IMR-90 (cell line): Measurements from ENCODE around the gene HTT. TPM values are rescaled to one million over a fixed set of nuclear protein-coding genes. Genes with fewer than 3 reads are reported as not detected.

Experiments
- ATAC-seq: fragments of 200-7000 bp; cut with Tn5 transposase; 2 replicates; pipeline ENCODE4 v1.9.1; 2020; ENCODE audit warnings: low read depth, mild to moderate bottlenecking, moderate library complexity
- Bru-seq: library from RNA; stranded (reverse); fragments of 400-500 nt; gene quantifications from one replicate; lab custom pipeline; 2021; lab: Mats Ljungman, UMichigan
- BruChase-seq, 2 experiments: library from RNA; stranded (reverse); fragments of 400-500 nt; gene quantifications; one replicate each; lab custom pipeline; 2021; lab: Mats Ljungman, UMichigan
- BruUV-seq: library from RNA; stranded (reverse); fragments of 400-500 nt; replicated peaks from 2 replicates; lab custom pipeline; 2021; lab: Mats Ljungman, UMichigan
- CTCF ChIA-PET: fragments of 300-600 bp; formaldehyde crosslinking; extraction: SDS; loops from one replicate; lab custom pipeline; 2021; ENCODE audit warnings: antibody characterized with exemption; lab: Yijun Ruan, JAX
- POLR2A ChIA-PET: fragments of 300-600 bp; sonication (Branson Sonifier 250); formaldehyde crosslinking; loops from one replicate; lab custom pipeline; 2022; ENCODE audit warnings: antibody characterized with exemption; ENCODE audit not compliant: unreplicated experiment; lab: Charles Lee
- DNase-seq: peaks from one replicate; pipeline ENCODE4 v3.0.0; 2013
- H2AFZ ChIP-seq: replicated peaks from 2 replicates; pipeline ENCODE3; 2013; ENCODE audit warnings: low read length, mild to moderate bottlenecking; ENCODE audit not compliant: poor library complexity
- H2AK5ac ChIP-seq: 2 replicates; pipeline ENCODE4 v1.6.1; 2013; ENCODE audit warnings: low read depth, low read length, inconsistent platforms
- H2AK9ac ChIP-seq: replicated peaks from 2 replicates; pipeline ENCODE3; 2013; ENCODE audit warnings: mild to moderate bottlenecking, low read depth, low read length, moderate library complexity; ENCODE audit not compliant: poor library complexity
- H2BK120ac ChIP-seq: 2 replicates; pipeline ENCODE4 v1.6.1; 2013; ENCODE audit warnings: low read depth, low read length, inconsistent platforms
- H2BK15ac ChIP-seq: 3 replicates; pipeline ENCODE4 v1.6.1; 2013; ENCODE audit warnings: low read depth, low read length, inconsistent platforms
- H2BK20ac ChIP-seq: 2 replicates; pipeline ENCODE4 v1.6.1; 2013; ENCODE audit warnings: low read depth, mild to moderate bottlenecking, inconsistent platforms, low read length, moderate library complexity
- H2BK5ac ChIP-seq: 2 replicates; pipeline ENCODE4 v1.6.1; 2013; ENCODE audit warnings: mild to moderate bottlenecking, low read depth, low read length, inconsistent platforms; ENCODE audit not compliant: poor library complexity, severe bottlenecking
- H3K14ac ChIP-seq: replicated peaks from 2 replicates; pipeline ENCODE4 v1.6.1; 2013; ENCODE audit warnings: low read depth, low read length, inconsistent platforms
- H3K18ac ChIP-seq: 2 replicates; pipeline ENCODE4 v1.6.1; 2013; ENCODE audit warnings: low read depth, low read length, control low read depth
- H3K23ac ChIP-seq: 2 replicates; pipeline ENCODE4 v1.6.1; 2013; ENCODE audit warnings: low read depth, low read length, inconsistent platforms
- H3K27ac ChIP-seq: 2 replicates; pipeline ENCODE4 v1.5.1; 2013; ENCODE audit warnings: mild to moderate bottlenecking, control low read depth, low read length; ENCODE audit not compliant: insufficient read depth
- H3K27me3 ChIP-seq: 2 replicates; pipeline ENCODE4 v1.6.1; 2013; ENCODE audit warnings: low read length; ENCODE audit not compliant: control insufficient read depth, insufficient read depth
- H3K36me3 ChIP-seq: 2 replicates; pipeline ENCODE4 v1.6.1; 2013; ENCODE audit warnings: low read length, mixed read lengths; ENCODE audit not compliant: control insufficient read depth, insufficient read depth
- H3K4ac ChIP-seq: 2 replicates; pipeline ENCODE4 v1.6.1; 2013; ENCODE audit warnings: low read depth, low read length, inconsistent platforms
- H3K4me1 ChIP-seq: 2 replicates; pipeline ENCODE4 v1.6.1; 2013; ENCODE audit warnings: low read length, mixed read lengths; ENCODE audit not compliant: control insufficient read depth, insufficient read depth
- H3K4me2 ChIP-seq: 2 replicates; pipeline ENCODE4 v1.6.1; 2013; ENCODE audit warnings: low read depth, mild to moderate bottlenecking, control low read depth, low read length, moderate library complexity
- H3K4me3 ChIP-seq: 2 replicates; pipeline ENCODE4 v1.5.1; 2013; ENCODE audit warnings: low read depth, mild to moderate bottlenecking, control low read depth, low read length, moderate library complexity; ENCODE audit not compliant: insufficient read depth
- H3K56ac ChIP-seq: 2 replicates; pipeline ENCODE4 v1.6.1; 2013; ENCODE audit warnings: low read length, inconsistent platforms; ENCODE audit not compliant: insufficient read depth; ENCODE audit errors: extremely low read depth
- H3K79me1 ChIP-seq, 2 experiments: 2 replicates each; pipeline ENCODE4 v1.6.1; 2013; ENCODE audit warnings: low read length in 2 of 2, inconsistent platforms in 1 of 2, low read depth in 1 of 2
- H3K9ac ChIP-seq: 2 replicates; pipeline ENCODE4 v1.6.1; 2013; ENCODE audit warnings: low read depth, low read length, control low read depth
- H3K9me1 ChIP-seq: 2 replicates; pipeline ENCODE4 v1.6.1; 2013; ENCODE audit warnings: low read length, inconsistent platforms; ENCODE audit not compliant: insufficient read depth
- H3K9me3 ChIP-seq: 2 replicates; pipeline ENCODE4 v1.6.1; 2013; ENCODE audit warnings: low read length; ENCODE audit not compliant: control insufficient read depth, insufficient read depth
- H4K20me1 ChIP-seq: 2 replicates; pipeline ENCODE4 v1.6.1; 2013; ENCODE audit warnings: low read length, inconsistent platforms; ENCODE audit not compliant: insufficient read depth
- H4K5ac ChIP-seq: 2 replicates; pipeline ENCODE4 v1.6.1; 2013; ENCODE audit warnings: mild to moderate bottlenecking, low read depth, low read length, control low read depth
- H4K8ac ChIP-seq, 2 experiments: 2 replicates each; pipeline ENCODE4 v1.6.1; 2013; ENCODE audit warnings: low read depth in 2 of 2, low read length in 2 of 2, control low read depth in 1 of 2, inconsistent platforms in 1 of 2
- H4K91ac ChIP-seq: 2 replicates; pipeline ENCODE4 v1.6.1; 2013; ENCODE audit warnings: low read depth, low read length, inconsistent platforms; ENCODE audit not compliant: insufficient read depth
- BHLHE40 ChIP-seq: fragments of 150-350 bp; IDR thresholded peaks from 2 replicates; pipeline ENCODE4 v1.6.1; 2016; ENCODE audit warnings: mild to moderate bottlenecking, low read depth, low read length
- FOS ChIP-seq: fragments of 150-350 bp; IDR thresholded peaks from 2 replicates; pipeline ENCODE4 v1.6.1; 2016; ENCODE audit warnings: low read depth, low read length
- MAFK ChIP-seq: IDR thresholded peaks from 2 replicates; pipeline ENCODE4 v1.6.1; 2012; ENCODE audit warnings: low read depth, low read length, improper control_type of control experiment
- MAZ ChIP-seq: IDR thresholded peaks from 2 replicates; pipeline ENCODE4 v1.6.1; 2012; ENCODE audit warnings: low read depth, mild to moderate bottlenecking, low read length, improper control_type of control experiment, moderate library complexity, borderline replicate concordance
- MXI1 ChIP-seq: IDR thresholded peaks from 2 replicates; pipeline ENCODE4 v1.6.1; 2012; ENCODE audit warnings: low read depth, mild to moderate bottlenecking, low read length, moderate library complexity, borderline replicate concordance
- POLR2A ChIP-seq: IDR thresholded peaks from 2 replicates; pipeline ENCODE4 v1.6.1; 2012; ENCODE audit warnings: mild to moderate bottlenecking, low read depth, low read length
- SMC3 ChIP-seq: fragments of 150-350 bp; IDR thresholded peaks from 2 replicates; pipeline ENCODE4 v1.6.1; 2016; ENCODE audit warnings: low read depth, mild to moderate bottlenecking, antibody characterized with exemption, low read length, moderate library complexity
- WGBS, 2 experiments: methylation state at CpG; one replicate each; pipeline versions ENCODE4 v1.1.5 to v1.1.7; 2013; ENCODE audit warnings: missing lambda C conversion rate in 2 of 2; ENCODE audit not compliant: insufficient read length in 1 of 2; ENCODE audit errors: extremely low coverage in 2 of 2; 5-methylcytosine and 5-hydroxymethylcytosine counted together
- dilution Hi-C: fragments of 300-500 bp; cut with HindIII; formaldehyde crosslinking; loops from one replicate; pipeline ENCODE4 v1.14.3; 2018; ENCODE audit warnings: low sequenced_read_pairs; ENCODE audit not compliant: unreplicated experiment
- in situ Hi-C: fragments of 300-500 bp; cut with MboI; formaldehyde crosslinking; loops from 3 replicates; pipeline ENCODE4 v1.14.3; 2019; ENCODE audit warnings: low sequenced_read_pairs, inconsistent platforms, mixed read lengths
- intact Hi-C: fragments of 100-400 bp; cut with micrococcal nuclease; formaldehyde crosslinking; loops from 2 replicates; pipeline ENCODE4 v1.10.0; 2022
- long read RNA-seq: library from polyadenylated mRNA; unstranded; transcript quantifications from one replicate; pipeline ENCODE4 v2.0.0, GENCODE V29; 2021; ENCODE audit not compliant: unreplicated experiment
- polyA plus RNA-seq, 3 experiments: library from polyadenylated mRNA; depleted of rRNA; stranded (reverse); fragments of >200 nt; gene quantifications; 2 replicates each; pipeline ENCODE4 v1.2.3, GENCODE V29; 2012; ENCODE audit warnings: low replicate concordance in 1 of 3
- total RNA-seq: library from RNA; depleted of rRNA; stranded (reverse); fragments of >200 nt; gene quantifications from 2 replicates; pipeline ENCODE4 v1.2.3, GENCODE V29; 2012; rRNA removed
- TF ChIP-seq, protein P1 (sequence below): conservative IDR thresholded peaks from 2 replicates; pipeline ENCODE4 v1.5.1; 2012; ENCODE audit warnings: mild to moderate bottlenecking, low read depth, low read length, improper control_type of control experiment
- TF ChIP-seq, protein P2 (sequence below): fragments of 150-350 bp; IDR thresholded peaks from 2 replicates; pipeline ENCODE4 v1.6.1; 2016; ENCODE audit warnings: low read depth, mild to moderate bottlenecking, low read length, moderate library complexity, borderline replicate concordance

HTT gene
- total RNA-seq, result 14.3 and 16.1 TPM in 2 replicates
- 11.6 and 18.7 TPM in 2 replicates for polyA plus RNA-seq (2012; rRNA removed)
- 6.8 and 7.1 TPM in 2 replicates for polyA plus RNA-seq (2012; cell fraction: cytosol; rRNA removed)
- polyA plus RNA-seq (2012; cell fraction: nucleus; rRNA removed; ENCODE audit: low replicate concordance), result 33.6 and 35.9 TPM in 2 replicates
- percentile 80 among the genes with signal in this experiment for Bru-seq, nascent RNA
- BruChase-seq, experiment 1, labeled RNA remaining after a 6-hour chase, result percentile 81 among the genes with signal in this experiment
- percentile 79 among the genes with signal in this experiment for BruChase-seq, experiment 2, labeled RNA remaining after a 2-hour chase
- long read RNA-seq, partial matches to known transcripts, result 11 of 20 reads
- long read RNA-seq, other reads (novel, unspliced or antisense), result 8 of 20 reads

DNA sequence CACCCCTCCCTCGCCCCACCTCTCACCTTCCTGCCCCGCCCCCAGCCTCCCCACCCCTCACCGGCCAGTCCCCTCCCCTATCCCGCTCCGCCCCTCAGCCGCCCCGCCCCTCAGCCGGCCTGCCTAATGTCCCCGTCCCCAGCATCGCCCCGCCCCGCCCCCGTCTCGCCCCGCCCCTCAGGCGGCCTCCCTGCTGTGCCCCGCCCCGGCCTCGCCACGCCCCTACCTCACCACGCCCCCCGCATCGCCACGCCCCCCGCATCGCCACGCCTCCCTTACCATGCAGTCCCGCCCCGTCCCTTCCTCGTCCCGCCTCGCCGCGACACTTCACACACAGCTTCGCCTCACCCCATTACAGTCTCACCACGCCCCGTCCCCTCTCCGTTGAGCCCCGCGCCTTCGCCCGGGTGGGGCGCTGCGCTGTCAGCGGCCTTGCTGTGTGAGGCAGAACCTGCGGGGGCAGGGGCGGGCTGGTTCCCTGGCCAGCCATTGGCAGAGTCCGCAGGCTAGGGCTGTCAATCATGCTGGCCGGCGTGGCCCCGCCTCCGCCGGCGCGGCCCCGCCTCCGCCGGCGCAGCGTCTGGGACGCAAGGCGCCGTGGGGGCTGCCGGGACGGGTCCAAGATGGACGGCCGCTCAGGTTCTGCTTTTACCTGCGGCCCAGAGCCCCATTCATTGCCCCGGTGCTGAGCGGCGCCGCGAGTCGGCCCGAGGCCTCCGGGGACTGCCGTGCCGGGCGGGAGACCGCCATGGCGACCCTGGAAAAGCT, at the start of gene HTT, which contains the start of gene HTT-AS:
HTT (plus strand) TSS at position 604 of the 768 bp plus-strand sequence; CDS start at position 749, 145 bp downstream.
HTT-AS (minus strand) TSS at position 461 of the 768 bp plus-strand sequence.
- peak within 1 kb of the TSS; percentile 96 for H3K14ac ChIP-seq
- peak within 1 kb of the TSS; percentile 90 for H3K23ac ChIP-seq
- peak within 1 kb of the TSS; percentile 63 for H2AK5ac ChIP-seq
- peak within 1 kb of the TSS; percentile 96; the same call in 1 of the 3 replicates for H2BK15ac ChIP-seq
- peak within 1 kb of the TSS; percentile 87 for H2AK9ac ChIP-seq
- ATAC-seq (peak; percentile 91), DNase-seq (peak; percentile 91)
- H3K56ac ChIP-seq, result peak within 1 kb of the TSS; percentile 52; the same call in 1 of the 2 replicates
- peaks cover 4% of the 10 kb centered on the region; the same call in 1 of the 2 replicates for H3K4me1 ChIP-seq
- peak within 1 kb of the TSS; percentile 100 for H2AFZ ChIP-seq
- peak within 1 kb of the TSS; percentile 91 for H3K9ac ChIP-seq
- intact Hi-C loops, result no loop called here
- in situ Hi-C loops, result no loop called here
- peaks cover 9% of the 10 kb centered on the region for H3K9me1 ChIP-seq
- dilution Hi-C loops, result no loop called here
- peak within 1 kb of the TSS; percentile 99 for H2BK5ac ChIP-seq
- H4K20me1 ChIP-seq, result peaks cover 36% of the 10 kb centered on the region
- peak within 1 kb of the TSS; percentile 100 for H3K4me2 ChIP-seq
- ChIA-PET CTCF (no interaction called here), POLR2A (no interaction called here)
- H3K79me1 ChIP-seq, result peaks cover 2 to 28% of the 10 kb centered on the region in 2 experiments; a peak in 3 of 4 replicates
- H4K8ac ChIP-seq, result peak within 1 kb of the TSS in 1 of 2 experiments; percentile 93; a peak in 1 of 4 replicates
- no peaks in the 10 kb centered on the region for H3K9me3 ChIP-seq
- H3K27ac ChIP-seq, result peak within 1 kb of the TSS; percentile 98
- peak within 1 kb of the TSS; percentile 93 for H3K4ac ChIP-seq
- 0% methylated on average over 29 of the region's 81 CpGs; no CpG with 5 or more reads in 1 of the 2 experiments for WGBS, 2 experiments
- peak within 1 kb of the TSS; percentile 97 for H3K4me3 ChIP-seq
- peak within 1 kb of the TSS; percentile 92 for H4K91ac ChIP-seq
- H2BK20ac ChIP-seq, result peak within 1 kb of the TSS; percentile 26; the same call in 1 of the 2 replicates
- TF ChIP-seq MAZ, result peak; percentile 83; the same call in 1 of the 2 replicates
- 0 out of 2 replicates have a peak, but pooled peaks have one; percentile 38 for TF ChIP-seq POLR2A
- TF ChIP-seq MAFK, result no peak
- TF ChIP-seq, protein P1, sequence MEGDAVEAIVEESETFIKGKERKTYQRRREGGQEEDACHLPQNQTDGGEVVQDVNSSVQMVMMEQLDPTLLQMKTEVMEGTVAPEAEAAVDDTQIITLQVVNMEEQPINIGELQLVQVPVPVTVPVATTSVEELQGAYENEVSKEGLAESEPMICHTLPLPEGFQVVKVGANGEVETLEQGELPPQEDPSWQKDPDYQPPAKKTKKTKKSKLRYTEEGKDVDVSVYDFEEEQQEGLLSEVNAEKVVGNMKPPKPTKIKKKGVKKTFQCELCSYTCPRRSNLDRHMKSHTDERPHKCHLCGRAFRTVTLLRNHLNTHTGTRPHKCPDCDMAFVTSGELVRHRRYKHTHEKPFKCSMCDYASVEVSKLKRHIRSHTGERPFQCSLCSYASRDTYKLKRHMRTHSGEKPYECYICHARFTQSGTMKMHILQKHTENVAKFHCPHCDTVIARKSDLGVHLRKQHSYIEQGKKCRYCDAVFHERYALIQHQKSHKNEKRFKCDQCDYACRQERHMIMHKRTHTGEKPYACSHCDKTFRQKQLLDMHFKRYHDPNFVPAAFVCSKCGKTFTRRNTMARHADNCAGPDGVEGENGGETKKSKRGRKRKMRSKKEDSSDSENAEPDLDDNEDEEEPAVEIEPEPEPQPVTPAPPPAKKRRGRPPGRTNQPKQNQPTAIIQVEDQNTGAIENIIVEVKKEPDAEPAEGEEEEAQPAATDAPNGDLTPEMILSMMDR, result 0 out of 2 replicates have a peak, but pooled peaks have one; percentile 7
- TF ChIP-seq MXI1, result peak; percentile 67; the same call in 1 of the 2 replicates
- TF ChIP-seq, protein P2, sequence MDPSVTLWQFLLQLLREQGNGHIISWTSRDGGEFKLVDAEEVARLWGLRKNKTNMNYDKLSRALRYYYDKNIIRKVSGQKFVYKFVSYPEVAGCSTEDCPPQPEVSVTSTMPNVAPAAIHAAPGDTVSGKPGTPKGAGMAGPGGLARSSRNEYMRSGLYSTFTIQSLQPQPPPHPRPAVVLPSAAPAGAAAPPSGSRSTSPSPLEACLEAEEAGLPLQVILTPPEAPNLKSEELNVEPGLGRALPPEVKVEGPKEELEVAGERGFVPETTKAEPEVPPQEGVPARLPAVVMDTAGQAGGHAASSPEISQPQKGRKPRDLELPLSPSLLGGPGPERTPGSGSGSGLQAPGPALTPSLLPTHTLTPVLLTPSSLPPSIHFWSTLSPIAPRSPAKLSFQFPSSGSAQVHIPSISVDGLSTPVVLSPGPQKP, result no peak
- no peak for TF ChIP-seq FOS
- no peak for TF ChIP-seq SMC3
- TF ChIP-seq BHLHE40, result no peak
- H3K18ac ChIP-seq, result peak within 1 kb of the TSS; percentile 87
- peak within 1 kb of the TSS; percentile 85 for H4K5ac ChIP-seq
- no peaks in the 10 kb centered on the region for H3K36me3 ChIP-seq
- peak within 1 kb of the TSS; percentile 96 for H2BK120ac ChIP-seq
- no TSS peak for BruUV-seq
- no peaks in the 10 kb centered on the region; the same call in 1 of the 2 replicates for H3K27me3 ChIP-seq
